Mononuclear cell (primary cell): ENCODE results near the gene IL17RE. TPM values are rescaled to one million over a fixed set of nuclear protein-coding genes. Genes with fewer than 3 reads are reported as not detected.
"Not testable (repeated sequence)": the region's sequence is repeated elsewhere in the genome, so short reads cannot be mapped to it uniquely, and the experiment has no call there.

ENCODE experiments used
- H3K27me3 ChIP-seq: 2 replicates; pipeline ENCODE4 v1.6.0; 2011; ENCODE audit warnings: low read length, control low read depth; ENCODE audit not compliant: insufficient read depth
- H3K4me1 ChIP-seq: 2 replicates; pipeline ENCODE4 v1.5.1; 2011; ENCODE audit warnings: mild to moderate bottlenecking, low read length, control low read depth; ENCODE audit not compliant: insufficient read depth
- H3K4me3 ChIP-seq: 2 replicates; pipeline ENCODE4 v1.5.1; 2011; ENCODE audit warnings: mild to moderate bottlenecking, low read length, moderate library complexity
- H3K9me3 ChIP-seq: 2 replicates; pipeline ENCODE4 v1.5.1; 2011; ENCODE audit warnings: low read depth, mild to moderate bottlenecking, control low read depth, low read length
- total RNA-seq: library from RNA; depleted of rRNA; stranded (reverse); fragments of >200 nt; gene quantifications from one replicate; pipeline ENCODE4 v1.2.3, GENCODE V29; 2012

IL17RE gene
- total RNA-seq, 1 donor, result 0.10 TPM

- H3K9me3 ChIP-seq, H3K4me3 ChIP-seq, H3K27me3 ChIP-seq, H3K4me1 ChIP-seq: not testable (repeated sequence)
Observed at GRCh38 chr3:9872067-9872466, 30.6 kb upstream of the IL17RE start.

GRCh38 chr3:9875448-9875847 lies 27.2 kb upstream of the IL17RE start:
- Histone ChIP-seq H3K9me3 (no peaks in the 10 kb centered on the region), H3K4me1 (no peaks in the 10 kb centered on the region), H3K27me3 (no peaks in the 10 kb centered on the region), H3K4me3 (no peak overlapping the region)

GRCh38 chr3:9876255-9876654 lies 26.4 kb upstream of the IL17RE start:
- not testable (repeated sequence) for H3K9me3 ChIP-seq, H3K4me3 ChIP-seq, H3K27me3 ChIP-seq, H3K4me1 ChIP-seq

GRCh38 chr3:9876991-9877390 lies 25.7 kb upstream of the IL17RE start:
- Histone ChIP-seq H3K4me3 (no peak overlapping the region), H3K27me3 (no peaks in the 10 kb centered on the region), H3K9me3 (no peaks in the 10 kb centered on the region), H3K4me1 (no peaks in the 10 kb centered on the region)

- H3K4me3 ChIP-seq, result no peak overlapping the region
- no peaks in the 10 kb centered on the region for H3K9me3 ChIP-seq
- no peaks in the 10 kb centered on the region for H3K27me3 ChIP-seq
- H3K4me1 ChIP-seq, result no peaks in the 10 kb centered on the region
Observed at GRCh38 chr3:9878700-9879099, 23.9 kb upstream of the IL17RE start.

- H3K4me3 ChIP-seq, result no peak within 1 kb of the TSS
- H3K4me1 ChIP-seq, result no peaks in the 10 kb centered on the region
- no peaks in the 10 kb centered on the region for H3K27me3 ChIP-seq
- no peaks in the 10 kb centered on the region for H3K9me3 ChIP-seq
Observed at GRCh38 chr3:9879830-9880549, 22.7 kb upstream of the IL17RE start, which contains the start of gene CIDEC. Gene CIDEC (minus strand): TSS chr3:9880253. CDS start chr3:9878486, 1,767 bp downstream.

- H3K4me1 ChIP-seq, result no peaks in the 10 kb centered on the region
- no peak overlapping the region for H3K4me3 ChIP-seq
- no peaks in the 10 kb centered on the region for H3K27me3 ChIP-seq
- H3K9me3 ChIP-seq, result no peaks in the 10 kb centered on the region
Observed at GRCh38 chr3:9881441-9881840, 21.2 kb upstream of the IL17RE start.

GRCh38 chr3:9883706-9884554 lies 18.7 kb upstream of the IL17RE start:
- Histone ChIP-seq H3K27me3 (no peaks in the 10 kb centered on the region), H3K4me3 (no peak overlapping the region), H3K9me3 (no peaks in the 10 kb centered on the region), H3K4me1 (no peaks in the 10 kb centered on the region)

GRCh38 chr3:9884555-9885165 lies 18.0 kb upstream of the IL17RE start:
- Histone ChIP-seq H3K27me3 (no peaks in the 10 kb centered on the region), H3K4me1 (no peaks in the 10 kb centered on the region), H3K4me3 (no peak overlapping the region), H3K9me3 (no peaks in the 10 kb centered on the region)

- no peak overlapping the region for H3K4me3 ChIP-seq
- H3K9me3 ChIP-seq, result no peaks in the 10 kb centered on the region
- no peaks in the 10 kb centered on the region for H3K27me3 ChIP-seq
- H3K4me1 ChIP-seq, result peaks cover 9% of the 10 kb centered on the region
Observed at GRCh38 chr3:9886328-9886727, 16.3 kb upstream of the IL17RE start.

- Histone ChIP-seq H3K4me1 (peaks cover 20% of the 10 kb centered on the region), H3K9me3 (no peaks in the 10 kb centered on the region), H3K27me3 (no peaks in the 10 kb centered on the region), H3K4me3 (no peak overlapping the region)
Observed at GRCh38 chr3:9887480-9887879, 15.2 kb upstream of the IL17RE start.

GRCh38 chr3:9888540-9888939 lies 14.1 kb upstream of the IL17RE start:
- no peaks in the 10 kb centered on the region for H3K27me3 ChIP-seq
- H3K4me1 ChIP-seq, result peaks cover 29% of the 10 kb centered on the region
- no peaks in the 10 kb centered on the region for H3K9me3 ChIP-seq
- H3K4me3 ChIP-seq, result no peak overlapping the region

GRCh38 chr3:9889405-9889804 lies 13.2 kb upstream of the IL17RE start:
- Histone ChIP-seq H3K27me3 (no peaks in the 10 kb centered on the region), H3K9me3 (no peaks in the 10 kb centered on the region), H3K4me1 (peaks cover 31% of the 10 kb centered on the region), H3K4me3 (no peak overlapping the region)

- H3K27me3 ChIP-seq, result no peaks in the 10 kb centered on the region
- H3K4me1 ChIP-seq, result peaks cover 34% of the 10 kb centered on the region
- no peaks in the 10 kb centered on the region for H3K9me3 ChIP-seq
- H3K4me3 ChIP-seq, result peak within 1 kb of the TSS; percentile 98
Observed at GRCh38 chr3:9890249-9891071, 12.2 kb upstream of the IL17RE start, which contains the start of gene JAGN1. Gene JAGN1 (plus strand): TSS chr3:9890610. CDS start chr3:9890723, 113 bp downstream.
